ENCODE measurements around the gene PHB1. TPM values are rescaled to one million over a fixed set of nuclear protein-coding genes. Genes with fewer than 3 reads are reported as not detected.

Gene PHB1
- total RNA-seq, 2 experiments from 2014 or later = 24.2 to 31.6 TPM

- peak; percentile 94 to 98 (median 97) for DNase-seq
- peak within 1 kb of the TSS; percentile 86 for H3K4me3 ChIP-seq (ENCODE audit: low read length)
- POLR2A ChIA-PET = interaction anchor here (0.7 to 6.5 kb wide), 23 partner anchors 11 to 470 kb away, joined by 3 to 65 read pairs (median 5); partner anchors contain the start of genes ATP5MC1 and PHB1
- peaks cover 38% of the 10 kb centered on the region for H3K4me1 ChIP-seq (ENCODE audit: insufficient read depth, low read length)
- no peaks in the 10 kb centered on the region for H3K9me3 ChIP-seq (ENCODE audit: control insufficient read depth in 1 of 2, insufficient read depth in 1 of 2, low read length in 2 of 2)
- peak; percentile 59 for ATAC-seq (ENCODE audit: poor library complexity)
- no peaks in the 10 kb centered on the region for H3K36me3 ChIP-seq (ENCODE audit: insufficient read depth, low read length)
- H3K4me1 Mint-ChIP-seq (ENCODE audit: low read depth) = peaks cover 56% of the 10 kb centered on the region
- peak within 1 kb of the TSS; percentile 96 for H3K4me3 Mint-ChIP-seq
- peak within 1 kb of the TSS; percentile 97 for H3K27ac Mint-ChIP-seq
- peak within 1 kb of the TSS; percentile 61 to 87 for H3K27ac ChIP-seq (ENCODE audit: low read depth in 1 of 2, low read length in 2 of 2)
- CTCF ChIA-PET = interaction anchor here (3.6 kb wide), 1 partner anchor 46 kb away, joined by 17 read pairs; no protein-coding TSS in a partner anchor
- H3K27me3 ChIP-seq (ENCODE audit: control insufficient read depth in 1 of 2, insufficient read depth in 2 of 2, low read length in 2 of 2) = no peaks in the 10 kb centered on the region
- peaks cover 8% of the 10 kb centered on the region for H3K36me3 Mint-ChIP-seq (ENCODE audit: low read depth)
- TF ChIP-seq CTCF (IDR thresholded peaks at IDR 0.05) = no peak
- H3K9me3 Mint-ChIP-seq = no peaks in the 10 kb centered on the region
- no peaks in the 10 kb centered on the region for H3K27me3 Mint-ChIP-seq
- intact Hi-C loops (cut with DNase I, micrococcal nuclease) = loop anchor here in 1 of 2 experiments (1.0 to 2.0 kb wide), 4 partner anchors 19 to 427 kb away; partner anchors contain the start of gene KAT7
Measured at GRCh38 chr17:49361902-49362722, 52.6 kb downstream of the PHB1 start, which contains the start of gene ZNF652. Gene ZNF652 (minus strand): TSS chr17:49362250. CDS start chr17:49317725, 44,525 bp downstream.

- intact Hi-C loops (cut with DNase I, micrococcal nuclease) = loop anchor here in 1 of 2 experiments (1.0 to 2.0 kb wide), 3 partner anchors 19 to 169 kb away; no protein-coding TSS in a partner anchor
- Histone ChIP-seq H3K27ac (ENCODE audit: low read depth in 1 of 2, low read length in 2 of 2) (peak overlapping the region; percentile 61 to 87), H3K9me3 (ENCODE audit: control insufficient read depth in 1 of 2, insufficient read depth in 1 of 2, low read length in 2 of 2) (no peaks in the 10 kb centered on the region), H3K27me3 (ENCODE audit: control insufficient read depth in 1 of 2, insufficient read depth in 2 of 2, low read length in 2 of 2) (no peaks in the 10 kb centered on the region), H3K36me3 (ENCODE audit: insufficient read depth, low read length) (no peaks in the 10 kb centered on the region), H3K4me3 (ENCODE audit: low read length) (peak overlapping the region; percentile 86), H3K4me1 (ENCODE audit: insufficient read depth, low read length) (peaks cover 38% of the 10 kb centered on the region)
- no peak for TF ChIP-seq CTCF (IDR thresholded peaks at IDR 0.05)
- H3K4me3 Mint-ChIP-seq = peak overlapping the region; percentile 96
- ATAC-seq (ENCODE audit: poor library complexity) = peak; percentile 74
- peaks cover 60% of the 10 kb centered on the region for H3K4me1 Mint-ChIP-seq (ENCODE audit: low read depth)
- POLR2A ChIA-PET = interaction anchor here (0.6 to 6.5 kb wide), 19 partner anchors 10 to 469 kb away, joined by 3 to 65 read pairs (median 5); partner anchors contain the start of genes ATP5MC1 and PHB1
- H3K27me3 Mint-ChIP-seq = no peaks in the 10 kb centered on the region
- CTCF ChIA-PET = interaction anchor here (3.6 to 3.8 kb wide), 2 partner anchors 20 to 46 kb away, joined by 17 read pairs; no protein-coding TSS in a partner anchor
- peak overlapping the region; percentile 97 for H3K27ac Mint-ChIP-seq
- H3K9me3 Mint-ChIP-seq = no peaks in the 10 kb centered on the region
- peaks cover 11% of the 10 kb centered on the region for H3K36me3 Mint-ChIP-seq (ENCODE audit: low read depth)
- DNase-seq = peak; percentile 74 to 94 (median 86)
Measured at GRCh38 chr17:49361129-49361901, 53.4 kb downstream of the PHB1 start.

- Histone ChIP-seq H3K27me3 (ENCODE audit: control insufficient read depth in 1 of 2, insufficient read depth in 2 of 2, low read length in 2 of 2) (no peaks in the 10 kb centered on the region), H3K4me1 (ENCODE audit: insufficient read depth, low read length) (peaks cover 37% of the 10 kb centered on the region), H3K27ac (ENCODE audit: low read depth in 1 of 2, low read length in 2 of 2) (peak overlapping the region; percentile 61 to 87), H3K9me3 (ENCODE audit: control insufficient read depth in 1 of 2, insufficient read depth in 1 of 2, low read length in 2 of 2) (no peaks in the 10 kb centered on the region), H3K4me3 (ENCODE audit: low read length) (peak overlapping the region; percentile 86), H3K36me3 (ENCODE audit: insufficient read depth, low read length) (no peaks in the 10 kb centered on the region)
- H3K9me3 Mint-ChIP-seq = no peaks in the 10 kb centered on the region
- ATAC-seq (ENCODE audit: poor library complexity) (no peak), DNase-seq (peak in 1 of 14 experiments; percentile 50)
- H3K4me1 Mint-ChIP-seq (ENCODE audit: low read depth) = peaks cover 63% of the 10 kb centered on the region
- CTCF ChIA-PET = interaction anchor here (3.6 to 3.8 kb wide), 2 partner anchors 19 to 45 kb away, joined by 17 read pairs; no protein-coding TSS in a partner anchor
- POLR2A ChIA-PET = interaction anchor here (0.9 to 6.5 kb wide), 22 partner anchors 8 to 521 kb away, joined by 3 to 65 read pairs (median 5); partner anchors contain the start of genes ATP5MC1 and PHB1
- intact Hi-C loops (cut with DNase I, micrococcal nuclease) = loop anchor here in 1 of 2 experiments (1.0 to 2.0 kb wide), 3 partner anchors 18 to 168 kb away; no protein-coding TSS in a partner anchor
- peaks cover 11% of the 10 kb centered on the region for H3K36me3 Mint-ChIP-seq (ENCODE audit: low read depth)
- TF ChIP-seq CTCF (IDR thresholded peaks at IDR 0.05) = no peak
- H3K27ac Mint-ChIP-seq = peak overlapping the region; percentile 97
- no peaks in the 10 kb centered on the region for H3K27me3 Mint-ChIP-seq
- peak overlapping the region; percentile 96 for H3K4me3 Mint-ChIP-seq
Measured at GRCh38 chr17:49360796-49361128, 53.9 kb downstream of the PHB1 start.
